ENCODE data around the gene ORC2.
"Not testable (repeated sequence)": the region's sequence is repeated elsewhere in the genome, so short reads cannot be mapped to it uniquely, and the experiment has no call there.

The ORC2 gene

DNA sequence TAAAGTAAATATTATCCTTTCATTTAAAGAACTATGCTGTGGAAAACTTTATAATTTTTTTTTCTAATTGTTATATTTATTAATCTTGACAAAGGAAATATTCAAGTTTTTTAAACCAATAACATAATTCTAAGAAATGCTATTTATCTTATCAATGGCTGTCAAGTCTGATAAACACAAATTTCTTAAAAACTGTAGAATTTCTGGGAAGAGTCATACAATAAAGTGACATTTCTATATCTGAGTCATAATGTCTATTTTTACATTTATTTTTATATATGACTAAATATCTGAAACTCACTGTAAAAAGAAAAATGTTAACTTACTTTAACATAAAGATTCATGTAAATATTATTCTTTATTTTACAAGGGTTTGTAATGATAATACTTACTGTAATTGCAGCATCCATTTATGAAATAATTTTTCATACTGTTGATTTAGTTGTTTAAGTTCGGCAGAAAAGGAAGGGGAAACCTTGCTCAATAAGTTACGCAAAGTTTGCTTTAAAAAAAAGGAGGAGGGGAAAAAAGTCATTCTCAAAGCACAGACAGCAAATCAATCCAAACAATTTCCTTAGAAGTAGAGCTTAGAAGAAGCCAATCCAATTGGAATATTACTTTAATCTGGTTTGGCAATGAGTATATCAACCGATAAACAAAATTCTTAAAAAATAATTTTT lies 32.4 kb downstream of the ORC2 start:
- no peak for DNase-seq

DNA sequence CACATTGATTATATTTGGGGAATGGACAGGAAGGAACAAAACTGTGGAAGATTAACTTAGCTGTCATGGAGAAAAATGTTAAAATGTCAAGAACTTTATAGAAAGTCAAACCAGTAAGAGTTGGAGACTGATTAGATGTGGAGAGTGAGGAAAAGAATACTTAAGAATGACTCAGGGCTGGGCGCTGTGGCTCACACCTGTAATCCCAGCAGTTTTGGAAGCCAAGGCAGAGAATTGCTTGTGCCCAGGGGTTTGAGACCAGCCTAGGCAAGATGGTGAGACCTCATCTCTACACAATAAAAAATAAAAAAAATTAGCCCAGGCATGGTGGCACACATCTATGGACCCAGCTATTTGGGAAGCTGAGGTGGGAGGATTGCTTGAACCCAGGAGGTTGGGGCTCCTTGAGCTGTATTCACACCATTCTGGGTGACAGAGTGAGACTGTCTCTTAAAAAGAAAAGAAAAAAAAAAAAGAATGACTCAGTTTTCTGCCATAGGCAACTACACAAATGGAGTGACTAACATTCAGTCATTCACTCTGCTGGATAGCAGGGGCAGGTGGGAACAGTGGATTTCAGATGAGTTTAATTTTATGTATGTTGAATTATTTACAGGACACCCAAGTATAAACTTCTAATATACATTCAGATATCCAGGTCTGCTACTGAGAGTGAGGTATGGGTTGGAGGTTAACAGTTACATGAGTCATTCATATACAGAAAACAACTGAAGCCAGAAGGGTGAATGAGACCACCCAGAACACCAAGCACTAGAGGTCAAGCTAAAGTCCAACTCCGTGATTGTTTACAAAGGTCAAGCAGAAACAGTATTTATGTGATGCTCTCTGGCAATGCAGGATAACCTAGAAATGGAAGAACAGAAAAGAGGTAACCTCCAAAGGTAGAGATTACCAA lies 33.9 kb downstream of the ORC2 start:
- no peak for DNase-seq

DNA sequence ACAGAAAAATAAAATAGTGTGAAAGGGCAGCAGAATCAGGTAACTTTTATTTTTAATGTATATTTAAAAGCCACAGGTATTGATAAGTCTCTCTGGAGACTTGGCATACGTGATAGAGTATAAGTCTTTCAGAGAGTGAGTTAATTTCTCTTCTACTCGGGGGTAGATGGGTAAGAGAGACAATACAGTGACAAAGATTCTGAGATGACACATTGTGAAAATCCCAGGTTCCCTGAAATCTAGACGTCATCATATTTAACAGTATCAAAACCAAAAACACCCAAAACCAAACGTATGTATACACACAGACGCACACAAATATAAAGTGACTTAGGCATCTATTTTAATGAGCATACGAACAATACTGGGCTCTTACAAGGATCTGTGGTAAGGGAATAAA lies 41.0 kb downstream of the ORC2 start:
- DNase-seq, result no peak

DNA sequence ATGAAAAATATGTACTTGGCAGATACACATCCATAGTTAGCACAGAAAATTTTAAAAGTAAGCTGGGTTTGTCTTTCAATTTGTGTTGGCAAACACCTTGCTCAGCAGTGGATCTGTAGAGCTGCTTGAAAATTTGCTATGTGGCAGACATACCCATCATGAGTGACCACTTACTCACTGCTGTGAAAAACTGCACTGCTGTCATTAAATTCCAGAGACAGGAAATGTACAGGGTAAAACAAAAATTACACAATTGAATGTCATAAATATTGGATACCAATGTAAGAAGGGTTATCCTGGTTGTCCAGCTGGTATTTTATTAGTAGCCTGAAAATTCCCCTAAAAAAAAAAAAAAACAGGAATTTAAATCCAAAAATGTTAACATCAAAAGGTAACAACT lies 49.8 kb downstream of the ORC2 start:
- DNase-seq, result no peak

DNA sequence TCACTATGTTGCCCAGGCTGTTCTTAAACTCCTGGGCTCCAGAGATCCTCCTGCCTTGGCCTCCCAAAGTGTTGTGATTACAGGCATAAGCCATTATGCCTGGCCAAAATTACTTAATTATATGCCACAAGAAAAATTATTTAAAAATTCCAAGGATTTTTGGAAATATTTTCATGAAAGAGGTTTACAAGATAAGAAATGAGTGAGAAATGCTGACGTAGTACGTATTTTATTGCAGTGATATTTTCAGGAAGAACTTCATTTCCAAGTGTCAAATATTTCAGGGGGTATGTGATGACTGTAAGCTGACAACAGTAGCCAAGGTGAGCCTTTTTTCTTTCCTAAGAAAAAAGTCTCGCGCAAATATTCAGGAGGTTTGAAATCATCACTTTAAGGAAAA lies 53.5 kb downstream of the ORC2 start:
- DNase-seq, result no peak

DNA sequence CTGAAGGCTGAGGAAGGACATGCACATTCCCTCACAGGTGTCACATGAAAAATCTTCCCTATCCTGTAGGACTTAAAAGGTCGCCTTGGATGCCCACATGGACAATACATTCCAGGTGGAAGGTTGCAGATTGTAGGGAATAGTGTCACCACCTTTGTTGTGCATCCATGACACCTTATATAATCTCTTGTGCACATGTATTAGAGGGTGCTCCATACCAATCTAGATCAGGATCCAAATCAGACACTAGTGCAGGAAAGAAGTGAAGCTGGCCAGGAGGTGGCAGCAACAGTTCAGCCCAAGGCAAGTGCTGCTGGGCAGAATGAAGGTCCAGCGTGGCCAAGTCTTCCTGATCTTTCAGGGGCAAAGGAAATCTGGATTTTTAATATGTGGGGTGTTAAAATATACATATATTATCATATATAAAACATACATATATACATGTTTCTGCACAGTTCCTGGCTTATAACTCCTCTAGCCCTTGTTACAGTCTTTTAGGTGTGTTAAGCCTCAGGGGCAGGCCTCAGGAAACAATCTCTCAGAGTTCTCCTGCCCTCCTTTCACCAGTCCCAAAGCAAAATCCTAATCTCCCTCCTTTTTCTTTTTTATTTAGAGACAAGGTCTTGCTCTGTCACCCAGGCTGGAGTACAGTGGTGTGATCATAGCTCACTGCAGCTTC lies 57.7 kb downstream of the ORC2 start:
- peak; percentile 2 for DNase-seq

DNA sequence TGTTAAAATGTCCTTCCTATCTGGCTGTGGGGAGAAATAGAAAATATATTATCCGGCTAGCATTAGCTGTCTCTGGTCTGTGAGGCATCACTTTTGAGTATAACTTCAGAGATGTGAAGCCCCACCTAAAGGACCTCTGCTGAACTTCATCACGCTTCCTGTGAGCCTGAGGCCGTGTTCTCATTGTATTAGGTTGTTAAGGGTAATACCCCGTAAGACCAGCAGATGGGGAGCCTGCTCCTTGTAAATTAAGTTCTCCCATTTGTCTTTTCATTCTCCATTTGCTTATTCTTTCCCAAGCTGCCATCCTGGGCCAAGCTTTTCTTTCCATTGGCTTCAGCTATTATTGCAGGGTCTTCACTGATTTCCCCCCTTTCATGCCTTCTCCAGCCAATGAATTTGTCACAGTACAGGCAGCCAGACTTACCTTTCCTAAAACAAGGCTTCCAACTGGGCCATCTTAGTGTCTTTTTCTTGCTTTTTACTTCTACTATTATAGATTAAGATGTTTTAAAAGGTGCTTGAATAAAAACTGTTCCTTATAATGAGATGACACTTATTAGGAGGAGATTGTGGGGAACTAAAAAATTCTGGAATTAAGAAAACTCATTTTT lies 61.9 kb downstream of the ORC2 start:
- DNase-seq, result peak; percentile 62

DNA sequence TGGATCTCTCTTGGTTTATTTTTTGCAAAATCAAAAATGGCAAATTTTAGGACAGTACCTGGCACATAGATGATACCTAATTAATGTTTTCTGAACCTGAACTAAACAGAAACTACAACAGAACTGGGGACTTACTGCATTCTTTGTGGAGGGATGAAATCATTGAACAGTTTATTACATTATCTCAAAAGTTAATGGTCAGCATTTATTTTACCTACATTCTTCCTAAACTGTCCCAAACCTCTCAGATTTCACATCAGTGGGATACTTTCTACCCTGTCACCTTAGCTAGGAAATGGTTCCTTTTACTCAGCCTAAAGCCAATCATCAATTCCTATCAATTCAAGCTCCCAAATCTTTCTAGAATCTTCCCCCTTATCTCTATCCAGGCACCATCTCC lies 64.0 kb downstream of the ORC2 start:
- DNase-seq, result no peak

DNA sequence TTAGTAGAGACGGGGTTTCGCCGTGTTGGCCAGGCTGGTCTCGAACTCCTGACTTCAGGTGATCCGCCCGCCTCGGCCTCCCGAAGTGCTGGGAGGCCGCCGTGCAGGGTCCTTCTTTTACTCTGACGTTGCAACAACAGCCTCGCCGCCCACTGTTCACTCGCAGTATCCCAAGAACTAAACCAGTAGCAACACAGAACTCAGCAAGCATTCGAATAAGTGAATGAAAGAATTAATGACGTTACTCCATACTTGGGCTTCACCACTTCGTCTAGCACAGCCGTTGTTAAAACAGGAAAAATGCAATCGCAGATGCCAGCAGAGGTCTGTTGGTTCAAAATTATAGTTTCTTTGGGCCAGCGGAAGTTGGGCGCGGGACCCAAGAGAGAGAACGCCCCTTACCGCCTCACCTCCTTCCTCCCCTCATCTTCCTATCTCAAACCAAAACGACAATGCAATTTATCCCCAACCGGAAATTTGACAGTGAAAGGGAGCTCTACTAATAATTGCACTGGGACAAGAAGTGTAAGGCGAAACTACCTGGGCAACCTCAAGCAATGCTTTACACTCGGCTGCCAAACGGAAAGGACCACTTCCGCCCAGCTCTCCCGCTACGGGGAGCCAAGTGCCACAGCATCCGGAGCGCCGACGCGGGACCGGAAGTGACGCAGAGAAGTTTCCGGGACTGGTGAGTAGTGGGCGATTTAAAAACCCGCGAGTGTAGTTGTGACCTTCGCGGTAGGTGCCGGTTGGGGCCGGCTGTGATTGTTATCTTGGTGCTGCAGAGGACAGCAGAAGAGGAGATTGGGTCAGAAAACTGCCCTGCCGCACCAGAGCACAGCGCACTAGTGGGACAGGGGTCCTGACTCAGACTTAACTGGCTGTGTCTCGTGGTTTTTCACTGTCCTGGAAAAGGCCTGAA lies 74.5 kb downstream of the ORC2 start, which contains the start of the genes NIF3L1 and PPIL3:
Gene NIF3L1, plus strand, starts transcription at position 668 of the 922 bp plus-strand sequence. CDS start 2,573 bp downstream, outside the sequence.
Gene PPIL3, minus strand, starts transcription at position 374 of the 922 bp plus-strand sequence. CDS start 1,462 bp downstream, outside the sequence.
- peak; percentile 93 for DNase-seq

DNA sequence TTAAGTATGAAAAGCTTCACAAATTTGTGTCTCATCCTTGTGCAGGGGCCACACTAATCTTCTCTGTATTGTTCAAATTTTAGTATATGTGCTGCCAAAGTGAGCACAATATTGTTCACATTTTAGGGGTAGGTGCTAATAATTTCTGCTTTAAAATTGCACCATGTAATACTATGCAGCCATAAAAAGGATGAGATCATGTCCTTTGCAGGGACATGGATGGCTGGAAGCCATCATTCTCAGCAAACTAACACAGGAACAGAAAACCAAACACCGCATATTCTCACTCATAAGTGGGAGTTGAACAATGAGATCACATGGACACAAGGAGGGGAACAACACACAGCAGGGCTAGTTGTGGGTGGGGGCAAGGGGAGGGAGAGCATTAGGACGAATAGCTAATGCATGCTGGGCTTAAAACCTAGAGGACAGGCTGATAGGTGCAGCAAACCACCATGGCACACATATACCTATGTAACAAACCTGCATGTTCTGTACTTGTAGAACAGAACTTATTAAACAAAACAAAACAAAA lies 81.7 kb downstream of the ORC2 start:
- not testable (repeated sequence) for DNase-seq

DNA sequence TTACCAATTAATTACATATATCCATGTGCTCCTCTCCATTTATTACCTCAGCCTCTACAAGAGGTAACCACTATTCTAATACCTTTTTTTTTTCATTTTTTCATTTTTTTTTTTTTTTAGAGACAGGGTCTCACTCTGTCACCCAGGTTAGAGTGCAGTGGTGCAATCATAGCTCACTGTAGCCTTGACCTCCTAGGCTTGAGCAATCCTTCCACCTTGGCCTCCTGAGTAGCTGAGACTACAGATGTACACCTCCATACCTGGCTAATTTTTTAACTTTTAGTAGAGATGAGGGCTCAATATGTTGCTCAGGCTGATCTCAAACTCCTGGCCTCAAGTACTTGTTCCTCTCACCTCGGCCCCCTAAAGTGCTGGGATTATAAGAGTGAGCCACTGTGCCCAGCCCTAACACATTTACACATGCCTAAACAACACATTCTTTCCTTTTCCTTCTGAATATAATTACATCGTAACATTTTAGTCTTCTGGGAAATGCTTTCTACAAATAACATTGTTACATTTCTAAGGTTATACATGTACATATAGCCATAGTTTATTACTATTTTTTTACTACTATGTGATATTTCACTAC lies 85.1 kb downstream of the ORC2 start:
- no peak for DNase-seq

DNA sequence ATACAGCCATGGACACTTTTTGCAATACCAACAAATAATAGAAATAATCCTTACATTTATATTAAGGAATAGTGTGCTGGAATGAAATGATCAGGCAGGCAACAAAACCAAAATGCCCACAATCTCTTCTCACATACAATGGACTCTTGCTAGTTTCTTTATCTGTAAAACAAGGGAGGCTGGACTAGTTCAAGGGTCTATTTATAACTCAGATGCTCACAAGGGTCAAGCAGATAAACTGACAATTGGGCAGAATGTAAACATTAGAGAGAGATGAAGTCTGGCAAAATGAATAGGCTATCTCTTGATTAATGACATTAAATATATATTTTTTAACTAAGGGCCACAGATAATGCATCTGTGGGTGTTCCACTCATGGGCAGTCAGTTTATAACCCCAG lies 86.0 kb downstream of the ORC2 start:
- no peak for DNase-seq

DNA sequence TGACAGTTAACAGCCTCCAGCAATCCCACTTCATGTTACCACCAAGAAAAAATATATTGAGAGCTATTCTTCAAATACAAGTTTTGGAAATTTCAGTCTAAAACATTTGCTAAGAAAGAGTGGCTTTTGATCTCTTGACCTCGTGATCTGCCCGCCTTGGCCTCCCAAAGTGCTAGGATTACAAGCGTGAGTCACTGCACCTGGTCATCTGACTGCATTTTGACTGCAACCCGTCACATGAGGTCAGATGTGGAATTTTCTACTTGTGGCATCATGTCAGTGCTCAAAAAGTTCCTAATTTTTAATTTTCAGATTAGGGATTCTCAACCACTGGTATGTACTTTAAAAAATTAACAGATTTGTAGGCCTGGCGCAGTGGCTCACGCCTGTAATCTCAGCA lies 89.9 kb downstream of the ORC2 start:
- no peak for DNase-seq

DNA sequence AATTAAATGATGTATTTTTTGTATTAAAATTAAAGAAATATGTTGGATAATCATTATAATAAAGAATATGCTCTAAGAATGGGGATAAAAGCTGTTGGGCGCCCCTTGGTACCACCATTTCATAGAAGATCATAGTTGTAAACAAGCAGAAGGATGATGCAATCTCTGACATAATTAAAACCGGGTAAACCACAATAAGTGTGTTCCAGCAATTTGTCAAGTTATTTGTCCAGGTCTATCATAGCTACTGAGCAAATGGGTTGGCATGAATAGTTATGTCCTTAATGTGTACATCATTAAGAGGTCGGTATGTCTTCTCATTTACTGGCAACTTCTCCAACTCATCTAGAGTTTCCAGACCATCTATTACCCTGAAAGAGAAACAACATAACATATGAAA lies 92.3 kb downstream of the ORC2 start:
- DNase-seq, result no peak

DNA sequence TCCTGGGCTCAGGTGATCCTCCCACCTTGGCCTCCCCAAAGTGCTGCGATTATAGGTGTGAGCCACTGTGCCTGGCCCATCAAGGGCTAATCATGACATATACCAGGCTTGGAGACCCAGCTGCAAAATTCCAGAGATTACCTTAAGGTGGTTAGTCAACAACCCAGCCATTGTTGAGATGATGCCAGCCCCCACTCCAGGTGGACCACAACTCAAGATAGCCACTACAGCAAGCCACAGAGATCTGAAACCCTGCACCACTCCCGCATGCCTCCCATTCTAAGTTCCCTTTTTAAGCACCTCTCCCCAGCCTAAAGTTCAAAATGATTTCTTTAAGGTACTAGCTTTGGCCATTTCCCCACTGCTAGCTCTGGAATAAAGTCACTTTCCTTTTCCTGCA lies 94.4 kb downstream of the ORC2 start:
- DNase-seq, result no peak

DNA sequence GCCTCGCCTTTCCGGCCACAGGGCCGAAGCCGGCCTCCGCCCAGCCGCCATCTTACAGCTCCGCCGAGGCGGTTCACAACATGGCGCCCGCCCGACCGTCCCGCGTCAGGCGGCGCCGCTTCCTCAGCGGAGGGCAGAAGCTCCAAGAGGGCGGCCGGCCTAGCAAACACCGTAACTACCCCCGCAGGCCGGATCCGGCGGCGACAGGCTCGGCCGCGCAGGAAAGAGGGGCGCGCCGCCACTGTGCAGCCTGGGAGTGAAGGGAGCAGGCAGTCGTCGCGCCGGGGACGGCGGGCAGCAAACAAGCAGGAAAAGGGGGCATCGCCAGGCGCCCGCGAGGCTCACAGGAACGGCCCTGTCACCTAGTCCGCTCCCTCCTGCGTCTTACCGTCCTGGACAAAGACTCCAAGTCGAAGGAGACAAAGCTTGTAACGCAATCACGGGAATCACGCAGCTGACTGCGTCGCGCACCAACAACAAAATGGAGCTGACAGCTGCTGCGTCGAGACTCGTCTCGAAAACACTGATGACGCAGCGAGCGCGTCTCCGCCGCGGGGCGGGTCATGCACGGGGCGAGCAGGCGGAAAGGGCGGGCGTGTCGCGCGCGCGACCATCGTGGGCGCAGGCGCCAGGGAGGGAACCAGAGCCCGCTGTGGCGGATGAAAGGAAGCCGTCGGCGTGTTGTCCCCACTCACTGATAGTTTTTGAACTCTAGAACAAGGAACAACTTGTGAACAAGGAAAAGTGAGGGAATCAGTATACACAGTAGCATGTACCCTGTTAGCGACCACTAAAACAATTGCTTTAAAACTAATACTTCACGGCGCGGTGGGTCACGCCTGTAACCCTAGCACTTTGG lies 99.1 kb downstream of the ORC2 start, which contains the start of gene CLK1:
Gene CLK1, minus strand, starts transcription at position 483 of the 859 bp plus-strand sequence. CDS start 2,796 bp downstream, outside the sequence.
- peak; percentile 82 for DNase-seq

DNA sequence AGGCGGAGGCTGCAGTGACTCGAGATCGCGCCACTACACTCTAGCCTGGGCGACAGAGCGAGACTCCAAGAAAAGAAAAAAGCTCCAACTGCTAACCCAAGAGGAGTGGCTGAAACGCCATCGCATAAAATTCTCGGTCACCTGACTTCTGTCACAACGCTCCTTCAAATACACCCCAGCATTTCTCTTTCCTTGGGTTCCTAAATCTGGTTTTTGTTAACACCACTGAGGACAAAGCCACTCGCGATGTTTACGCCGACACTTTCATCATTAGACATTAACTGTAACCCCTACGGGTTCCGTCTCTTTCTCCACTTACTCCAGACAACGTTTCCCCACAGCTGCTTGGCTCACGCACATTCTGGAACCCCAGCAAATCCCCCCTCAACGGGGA lies 99.7 kb downstream of the ORC2 start:
- no peak for DNase-seq

DNA sequence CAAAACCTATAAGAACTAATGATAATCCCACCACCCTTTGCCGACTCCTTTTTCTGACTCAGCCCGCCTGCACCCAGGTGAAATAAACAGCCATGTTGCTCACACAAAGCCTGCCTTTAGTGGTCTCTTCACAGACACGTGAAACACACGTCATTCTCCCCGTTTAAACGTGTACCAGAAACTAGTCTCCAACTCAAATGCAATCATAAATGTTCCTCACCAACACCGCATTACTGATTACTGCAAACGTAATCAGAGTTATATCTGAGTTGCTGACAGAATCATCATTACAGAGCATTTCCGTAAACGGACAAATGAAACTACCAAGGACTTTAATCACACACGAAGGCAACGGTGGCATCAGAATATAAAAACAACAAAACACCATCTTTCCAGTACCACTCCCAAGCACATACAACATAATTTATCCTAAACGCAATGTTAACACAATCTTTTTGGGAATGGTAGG lies 100.9 kb downstream of the ORC2 start:
- DNase-seq, result peak; percentile 2

DNA sequence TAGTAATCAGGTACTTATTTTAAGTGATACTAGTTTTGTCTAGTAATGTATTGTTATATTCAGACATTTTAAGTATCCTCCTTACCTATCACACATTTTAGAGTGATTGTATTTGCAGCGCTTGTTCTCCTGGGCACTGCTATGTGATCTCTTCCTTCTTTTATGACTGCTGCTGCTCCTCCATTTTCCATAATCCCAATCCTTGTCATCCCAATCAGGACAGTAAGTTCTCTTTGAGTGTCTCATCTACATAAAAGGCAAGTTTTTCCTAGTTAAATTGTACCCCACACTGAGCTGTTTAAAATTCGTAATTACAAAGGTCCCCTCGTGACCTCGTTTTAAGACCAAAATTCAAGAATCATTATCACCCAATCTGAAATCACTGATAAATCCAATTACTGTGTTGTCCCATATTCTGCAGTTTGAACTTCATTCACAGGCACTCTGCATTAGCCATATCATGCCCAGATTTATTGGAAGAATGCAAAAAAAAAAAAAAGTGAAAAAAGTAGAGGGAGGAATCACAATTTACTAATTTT lies 101.8 kb downstream of the ORC2 start:
- no peak for DNase-seq
